Right ventricle myocardium superior (tissue), 1 donor: ENCODE results near the gene SNX20. TPM values are rescaled to one million over a fixed set of nuclear protein-coding genes. Genes with fewer than 3 reads are reported as not detected.

ENCODE experiments used
- ATAC-seq: fragments of 200-7000 bp; cut with Tn5 transposase; one replicate; pipeline ENCODE4 v1.9.1; 2020; ENCODE audit warnings: mild to moderate bottlenecking; ENCODE audit not compliant: poor library complexity
- DNase-seq: peaks from one replicate; pipeline ENCODE4 v3.0.0-alpha.2; 2020
- intact Hi-C: fragments of 100-400 bp; cut with DNase I; formaldehyde crosslinking; loops from one replicate; pipeline ENCODE4 v1.11.2; 2022
- total RNA-seq: library from RNA; stranded (reverse); fragmentation: NEBNext Ultra II Directional; extraction: Animal tissue kit (Norgen Biotek cat#: 25700); gene quantifications from one replicate; pipeline ENCODE4 v1.2.1, GENCODE V29; 2021
- donor health status: DM: no; HTN: yes; CAD: no; lungs with severe emphysema.

The SNX20 gene
- total RNA-seq, 1 donor from 2014 or later, result 0.62 TPM

DNA sequence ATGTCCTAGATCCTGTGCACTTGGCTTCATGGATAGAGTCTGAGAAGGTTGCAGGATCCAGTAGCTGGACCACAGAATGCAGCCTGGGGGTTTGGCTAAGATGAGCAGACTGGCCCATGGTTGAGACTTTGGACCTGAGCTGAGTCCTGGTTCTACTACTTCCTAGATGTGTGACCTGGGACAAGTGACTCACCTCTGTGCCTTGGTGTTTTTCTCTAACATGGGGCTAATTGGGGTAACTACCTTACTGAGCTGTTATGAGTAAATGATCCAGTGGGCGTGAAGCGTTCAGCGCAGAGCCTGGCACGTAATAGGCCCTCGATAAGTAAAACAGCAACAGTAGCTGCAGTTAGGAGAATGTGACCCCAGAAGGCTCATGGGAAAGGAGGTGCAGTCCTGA is 38.8 kb downstream of the SNX20 start:
- intact Hi-C loops, result no loop called here

DNA sequence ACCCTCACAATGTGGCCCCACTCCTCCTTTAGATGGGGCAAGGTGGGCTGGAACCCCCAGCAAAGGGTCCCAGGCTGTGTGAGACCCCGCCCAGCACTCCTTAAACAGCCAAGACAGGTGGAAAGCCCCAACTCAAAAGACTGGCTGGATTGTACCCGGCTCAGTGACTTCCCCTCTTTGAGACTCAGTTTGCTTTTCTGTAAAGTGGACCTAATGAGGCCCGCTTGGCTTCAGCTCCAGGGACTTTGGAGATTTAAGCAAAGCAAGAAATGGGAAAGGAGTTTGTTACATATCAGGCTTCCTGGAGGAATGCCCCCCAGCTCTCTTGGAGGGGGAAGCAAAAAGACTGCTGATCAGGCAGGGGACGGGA is 39.3 kb downstream of the SNX20 start:
- DNase-seq (no peak), ATAC-seq (no peak)
- intact Hi-C loops, result no loop called here

More for the DNA sequence above, 38.8 kb downstream of the SNX20 start:
- no peak for DNase-seq
- ATAC-seq, result no peak

DNA sequence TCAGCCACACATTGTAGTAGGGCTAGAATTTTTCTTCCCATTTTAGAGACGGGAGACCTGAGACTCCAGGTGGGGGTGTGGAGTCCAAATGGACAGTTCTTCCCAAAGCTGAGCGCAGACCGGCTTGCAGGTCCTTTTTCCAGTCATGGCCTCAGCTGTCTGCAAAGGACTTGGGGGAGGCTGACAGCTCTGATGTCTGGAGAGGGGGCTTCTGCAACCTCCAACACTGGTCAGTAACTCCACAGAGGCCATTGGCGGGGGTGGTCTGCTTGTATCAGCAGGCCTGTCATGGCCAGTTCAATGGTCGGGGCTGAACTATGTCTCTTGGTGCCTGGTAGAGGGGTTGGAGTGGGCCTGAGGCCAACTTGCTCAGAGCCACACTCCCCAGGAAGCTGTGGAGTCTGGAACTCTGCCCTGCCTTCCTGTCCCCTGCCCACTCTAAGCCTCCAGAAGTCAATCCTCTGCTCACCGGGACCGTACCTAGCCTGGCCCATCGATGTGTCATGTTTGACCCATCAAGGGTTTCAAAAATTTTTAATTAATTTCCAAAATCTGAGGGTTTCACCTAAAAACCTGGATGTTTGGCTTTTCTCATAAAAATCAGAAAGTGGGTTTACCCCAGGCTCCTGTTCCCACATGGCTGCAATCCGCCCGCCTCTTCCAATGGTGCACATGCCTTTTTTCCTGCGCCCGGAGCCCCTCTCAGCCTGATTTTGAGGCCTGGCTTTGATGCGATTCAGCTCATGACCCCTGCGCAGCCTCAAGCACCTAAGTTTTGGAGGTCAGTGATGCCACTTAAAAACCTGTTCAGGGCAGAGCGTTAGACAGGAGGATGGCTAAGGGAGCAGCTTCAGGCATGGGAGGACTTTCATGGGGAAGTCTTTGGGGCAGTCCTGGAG is 39.9 kb downstream of the SNX20 start:
- no peak for ATAC-seq
- no peak for DNase-seq
- intact Hi-C loops, result no loop called here

DNA sequence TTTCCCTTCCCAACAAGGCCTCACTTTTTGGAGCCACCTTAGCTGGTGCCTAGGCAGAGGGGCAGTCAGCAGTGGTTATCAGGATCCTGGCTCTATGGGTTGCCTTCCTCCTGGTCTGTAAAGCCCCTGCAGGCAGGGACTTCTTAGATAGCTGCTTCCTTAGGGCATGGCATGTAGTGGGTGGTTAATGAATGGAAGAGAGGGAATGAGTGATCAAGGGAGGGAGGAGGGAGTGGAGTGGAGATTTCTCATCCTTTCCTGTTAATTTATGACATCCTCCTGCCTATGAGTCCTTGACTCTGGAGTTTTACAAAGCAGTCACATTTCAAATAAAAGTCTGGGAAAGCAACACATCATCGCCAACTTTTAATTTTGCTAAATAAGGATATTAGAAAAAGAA is 40.7 kb downstream of the SNX20 start:
- intact Hi-C loops, result no loop called here
- ATAC-seq, result no peak
- no peak for DNase-seq

DNA sequence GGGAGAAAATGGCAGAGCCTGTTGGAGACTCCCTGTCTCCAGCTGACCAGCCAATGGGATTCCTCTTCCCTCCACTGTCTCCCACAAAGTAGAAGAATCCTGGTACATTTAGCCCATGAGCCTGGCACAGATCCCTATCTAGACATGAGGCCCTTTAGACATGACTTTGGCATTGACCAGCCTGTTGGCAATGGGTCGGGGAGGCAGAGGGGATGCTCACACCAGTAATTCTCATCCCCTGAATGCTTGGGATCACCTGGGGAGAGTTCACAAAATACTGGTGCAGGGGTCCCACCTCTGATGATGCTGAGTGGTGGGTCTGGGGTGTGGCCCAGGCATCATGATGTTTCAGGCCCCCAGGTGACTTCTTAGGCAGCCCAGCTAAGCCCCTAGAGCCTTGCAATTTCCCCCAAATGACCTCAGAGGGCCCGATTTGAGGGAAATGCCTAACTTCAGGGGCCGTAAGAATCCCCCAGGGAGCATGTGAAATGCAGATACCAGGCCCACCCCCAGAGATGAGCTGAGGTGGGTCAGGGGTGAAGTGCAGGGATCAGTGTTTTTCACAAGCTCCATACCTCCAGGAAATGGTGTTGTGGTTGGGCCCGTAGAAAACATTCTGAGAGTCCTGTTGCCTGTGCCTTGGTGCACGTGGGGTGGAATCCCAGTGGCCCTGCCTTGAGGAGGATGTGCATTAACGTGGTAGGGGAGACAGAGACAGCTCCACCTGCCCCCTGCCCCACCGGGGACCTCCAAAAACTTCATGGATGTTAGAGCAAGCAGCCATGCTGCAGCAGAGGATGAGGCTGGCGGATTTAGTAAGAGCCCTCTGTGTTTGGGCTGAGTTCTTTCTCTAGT is 42.1 kb downstream of the SNX20 start:
- intact Hi-C loops, result no loop called here
- DNase-seq (no peak), ATAC-seq (no peak)

DNA sequence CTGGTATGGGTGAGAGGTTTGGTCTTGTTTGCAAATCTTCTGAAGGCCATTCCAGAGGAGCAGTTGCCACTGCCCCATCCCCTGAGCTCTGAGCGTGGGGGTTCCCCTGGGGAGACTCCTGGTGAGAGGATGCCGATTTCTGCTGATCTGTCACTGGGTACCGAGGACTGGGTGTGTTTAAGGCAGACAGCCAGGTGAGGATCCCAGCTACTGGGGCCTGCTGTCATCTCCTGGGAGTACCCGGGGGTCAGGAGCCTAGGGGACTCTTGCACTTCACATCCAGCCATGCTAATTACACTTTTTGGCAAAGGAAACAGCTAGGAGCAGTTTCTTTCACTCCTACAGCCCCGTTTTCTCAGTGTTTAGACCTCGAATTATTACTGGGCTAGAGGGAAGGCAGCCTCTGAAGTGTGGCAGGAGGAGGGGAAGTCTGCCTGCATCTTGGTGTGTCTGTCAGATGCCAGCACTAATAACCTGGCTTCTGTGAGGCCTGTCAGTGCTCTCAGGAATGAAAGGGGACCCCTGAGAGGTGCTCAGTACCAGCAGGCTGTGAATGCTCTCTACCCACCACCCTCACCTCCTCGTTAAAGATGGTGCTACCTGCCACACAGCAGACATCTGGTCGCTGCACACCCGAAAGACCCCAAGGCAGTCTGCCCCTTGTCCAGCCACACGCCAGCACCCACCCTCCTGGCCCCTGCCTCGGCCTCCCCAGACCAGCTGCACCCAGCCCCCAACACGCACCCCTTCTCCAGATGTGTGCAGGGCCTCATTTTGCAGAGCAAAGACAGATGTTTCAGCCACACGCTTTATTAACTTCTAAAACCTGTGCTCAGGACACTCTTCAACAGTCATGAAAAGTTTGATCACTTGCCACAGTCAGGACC is 43.2 kb downstream of the SNX20 start:
- intact Hi-C loops, result no loop called here
- DNase-seq, result no peak
- ATAC-seq, result no peak

DNA sequence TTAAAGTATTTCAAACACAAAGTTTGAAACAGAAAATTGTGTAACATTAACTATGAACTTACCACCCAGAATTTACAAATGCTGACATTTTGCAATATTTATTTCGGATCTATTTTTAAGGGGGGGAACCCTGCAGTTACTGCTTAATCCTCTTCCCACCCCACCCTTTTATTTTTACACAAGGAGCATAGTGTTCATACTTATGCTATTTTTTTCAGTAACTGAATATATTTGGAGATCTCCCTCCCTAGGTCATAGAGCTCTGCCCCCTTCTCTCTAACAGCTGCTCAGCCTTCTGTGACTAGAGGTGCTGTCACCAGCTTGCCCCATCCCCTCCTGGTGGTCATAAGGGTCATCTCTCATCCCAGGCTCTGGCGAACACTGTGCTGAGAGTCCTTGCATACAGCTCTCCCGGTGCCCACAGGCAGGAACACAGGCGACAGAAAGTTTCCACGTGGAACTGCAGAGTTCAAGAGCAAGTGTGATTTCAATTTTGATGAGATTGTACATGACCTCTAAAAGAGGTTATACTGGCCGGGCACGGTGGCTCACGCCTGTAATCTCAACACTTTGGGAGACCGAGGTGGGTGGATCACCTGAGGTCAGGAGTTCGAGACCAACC is 44.2 kb downstream of the SNX20 start:
- no peak for DNase-seq
- no peak for ATAC-seq
- intact Hi-C loops, result no loop called here

DNA sequence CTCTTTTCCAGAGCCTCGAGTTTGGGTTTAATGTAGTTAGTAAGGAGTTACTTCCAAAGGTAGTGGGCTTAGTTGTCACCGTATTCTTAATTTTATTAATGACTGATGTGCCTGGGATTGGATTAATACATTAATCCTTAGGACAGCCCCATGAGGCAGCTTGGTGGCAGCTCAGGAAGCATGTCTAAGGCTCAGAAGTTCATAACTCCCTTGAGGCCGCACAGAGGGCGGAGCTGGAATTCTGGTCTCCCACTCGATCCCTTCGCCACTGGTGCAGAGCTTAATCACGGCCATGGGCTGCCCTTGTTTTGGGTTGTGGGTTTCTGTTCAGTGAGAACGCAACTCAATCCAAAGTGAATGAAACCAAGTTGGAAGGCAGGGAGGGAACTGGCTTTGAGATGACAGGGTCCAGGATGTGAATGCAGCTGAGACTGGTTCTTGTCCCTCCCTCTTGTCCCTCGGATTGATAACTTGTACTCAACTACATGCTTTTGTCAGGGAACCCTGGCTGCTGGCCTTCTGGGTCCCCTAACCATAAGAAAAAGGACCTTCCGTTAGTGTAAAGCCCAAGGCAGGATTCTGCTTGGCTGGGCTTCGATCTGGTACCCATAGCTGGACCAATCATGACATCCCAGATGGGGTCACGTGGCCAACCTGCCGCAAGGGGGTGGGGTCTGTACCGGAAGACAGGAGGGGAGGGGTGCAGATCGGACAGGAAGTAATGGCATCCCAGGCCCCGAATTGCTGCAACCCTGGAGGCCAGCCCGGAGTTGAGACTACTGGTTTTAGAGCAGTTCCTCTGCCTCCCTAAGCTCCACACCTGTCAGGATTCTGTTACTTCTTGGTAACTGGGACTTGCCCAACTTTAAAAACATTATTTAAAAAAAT is 45.4 kb downstream of the SNX20 start:
- DNase-seq, result no peak
- intact Hi-C loops, result no loop called here
- ATAC-seq, result no peak

DNA sequence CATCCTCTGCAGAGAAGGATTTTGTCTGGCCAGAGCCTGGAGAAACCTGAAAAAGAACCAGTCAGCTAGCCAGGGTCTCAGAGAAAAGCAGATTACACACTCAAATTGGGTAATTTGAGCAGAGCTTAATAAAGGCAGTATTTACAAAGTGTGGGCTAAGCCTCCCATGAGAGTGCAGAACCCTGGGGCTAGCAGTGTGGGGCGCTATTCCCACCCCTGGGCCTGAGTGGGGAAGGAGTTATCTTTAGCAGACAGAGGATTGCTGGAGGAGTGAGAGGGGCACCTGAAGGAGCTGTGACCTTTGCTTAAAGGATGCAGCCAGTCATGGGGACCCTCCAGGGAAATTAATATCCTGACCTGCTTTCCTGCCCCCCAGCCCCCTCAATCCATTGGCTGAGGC is 46.2 kb downstream of the SNX20 start:
- ATAC-seq (no peak), DNase-seq (no peak)
- intact Hi-C loops, result no loop called here

DNA sequence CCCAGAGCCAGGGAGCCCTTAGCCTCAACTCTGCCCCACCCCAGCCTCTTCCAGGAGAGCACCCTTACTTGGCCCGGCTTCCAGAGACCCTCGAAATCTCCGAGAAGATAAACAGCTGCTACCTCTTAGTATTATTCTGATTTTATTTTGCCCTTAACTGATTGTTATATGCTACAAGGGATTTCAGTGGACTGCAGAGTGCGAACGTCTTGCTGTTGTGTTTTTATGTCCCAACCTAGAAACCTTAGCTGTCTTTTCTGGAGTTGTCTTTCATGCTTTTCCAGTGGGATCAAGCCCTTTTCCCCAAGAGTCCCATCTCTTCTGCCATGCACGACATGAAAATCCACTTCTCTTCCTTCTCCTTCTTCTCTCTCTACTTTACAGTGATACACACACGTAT is 47.0 kb downstream of the SNX20 start:
- intact Hi-C loops, result no loop called here
- DNase-seq (no peak), ATAC-seq (no peak)

DNA sequence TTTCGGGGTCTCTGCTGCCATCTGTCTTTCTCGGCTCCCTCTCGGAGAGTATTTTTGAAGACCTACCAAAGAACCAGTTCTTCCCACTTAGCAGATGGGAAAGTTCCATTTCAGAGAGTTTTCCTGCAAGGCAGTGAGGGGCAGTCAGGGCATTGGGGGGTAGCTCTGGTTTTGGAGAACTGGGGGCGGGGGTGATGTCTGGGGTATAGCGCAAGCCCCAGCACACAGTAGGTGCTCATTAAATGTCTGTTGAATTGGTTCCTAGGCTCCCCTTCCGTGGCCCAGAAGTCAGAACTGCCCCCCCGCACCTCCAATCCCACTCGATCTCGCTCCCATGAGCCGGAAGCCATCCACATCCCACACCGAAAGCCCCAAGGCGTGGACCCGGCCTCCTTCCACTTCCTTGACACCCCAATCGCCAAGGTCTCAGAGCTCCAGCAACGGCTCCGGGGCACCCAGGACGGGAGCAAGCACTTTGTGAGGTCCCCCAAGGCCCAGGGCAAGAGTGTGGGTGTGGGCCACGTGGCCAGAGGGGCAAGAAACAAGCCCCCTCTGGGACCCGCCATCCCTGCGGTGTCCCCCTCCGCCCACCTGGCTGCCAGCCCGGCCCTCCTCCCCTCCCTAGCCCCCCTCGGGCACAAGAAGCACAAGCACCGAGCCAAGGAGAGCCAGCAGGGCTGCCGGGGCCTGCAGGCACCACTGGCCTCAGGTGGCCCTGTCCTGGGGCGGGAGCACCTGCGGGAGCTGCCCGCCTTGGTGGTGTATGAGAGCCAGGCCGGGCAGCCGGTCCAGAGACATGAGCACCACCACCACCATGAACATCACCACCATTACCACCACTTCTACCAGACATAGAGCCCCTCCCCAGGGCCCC is 47.9 kb downstream of the SNX20 start:
- ATAC-seq (no peak), DNase-seq (no peak)
- intact Hi-C loops, result no loop called here

DNA sequence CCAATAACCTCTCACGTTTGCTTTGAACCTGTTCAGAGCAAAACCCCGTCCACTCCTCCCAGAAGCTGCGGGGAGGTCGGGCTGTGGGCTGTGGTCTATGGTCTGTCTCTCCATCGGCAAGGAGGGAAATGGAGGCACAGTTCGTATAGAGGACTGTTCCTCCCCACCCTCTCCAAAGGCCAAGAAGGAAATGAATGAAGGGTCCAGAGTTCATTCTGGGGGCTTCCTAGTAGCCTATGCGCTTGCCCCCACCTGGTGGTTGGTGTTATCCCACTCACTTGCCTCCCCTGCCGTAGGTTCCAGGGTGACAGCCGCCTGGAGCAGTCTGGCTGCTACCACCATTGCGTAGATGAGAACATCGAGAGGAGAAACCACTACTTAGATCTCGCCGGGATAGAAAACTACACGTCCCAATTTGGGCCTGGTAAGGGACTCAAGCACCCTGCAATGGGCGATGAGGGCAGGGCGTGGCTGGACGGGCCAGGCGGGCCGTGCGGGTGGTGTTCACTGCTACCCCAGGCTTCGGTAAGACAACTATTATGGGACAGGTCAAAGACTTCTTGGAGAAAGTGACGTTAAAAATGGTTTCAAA is 49.0 kb downstream of the SNX20 start:
- DNase-seq (no peak), ATAC-seq (no peak)
- intact Hi-C loops, result no loop called here

DNA sequence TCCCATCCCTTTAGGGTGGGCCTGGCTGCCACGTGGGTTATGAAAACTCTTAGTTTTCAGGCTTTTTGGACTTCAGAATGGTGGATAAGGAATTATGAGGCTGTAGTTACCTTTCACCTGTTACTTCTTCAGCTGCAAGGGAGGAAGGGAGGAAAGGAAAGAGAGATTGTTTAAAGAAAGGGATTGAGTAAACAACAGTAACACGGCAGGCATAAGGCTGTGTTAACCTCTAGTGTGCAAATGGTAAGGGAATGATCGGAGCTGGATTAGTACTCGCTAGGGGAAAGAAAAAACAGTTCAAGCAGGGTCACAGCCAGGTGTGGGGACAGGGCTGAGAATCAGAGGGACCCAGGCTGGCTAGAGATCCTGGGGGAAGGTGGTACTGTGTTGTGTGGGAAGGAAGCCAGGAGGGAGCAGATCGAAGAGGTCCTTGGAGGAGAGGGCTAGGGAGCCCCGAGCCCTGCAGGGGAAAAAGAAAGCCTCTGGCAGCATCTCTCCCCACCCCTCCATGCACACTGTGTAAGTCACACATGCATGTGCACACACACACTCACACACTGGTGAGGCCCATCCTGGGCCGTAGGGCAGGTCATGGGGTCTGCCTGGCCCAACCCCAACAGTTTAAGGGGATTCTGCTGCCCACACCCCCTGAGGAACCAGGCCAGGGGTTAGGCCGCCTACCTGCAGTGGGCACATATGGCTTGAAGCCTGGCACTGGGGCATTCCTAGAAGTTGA is 49.7 kb downstream of the SNX20 start:
- intact Hi-C loops, result no loop called here
- ATAC-seq (no peak), DNase-seq (no peak)

DNA sequence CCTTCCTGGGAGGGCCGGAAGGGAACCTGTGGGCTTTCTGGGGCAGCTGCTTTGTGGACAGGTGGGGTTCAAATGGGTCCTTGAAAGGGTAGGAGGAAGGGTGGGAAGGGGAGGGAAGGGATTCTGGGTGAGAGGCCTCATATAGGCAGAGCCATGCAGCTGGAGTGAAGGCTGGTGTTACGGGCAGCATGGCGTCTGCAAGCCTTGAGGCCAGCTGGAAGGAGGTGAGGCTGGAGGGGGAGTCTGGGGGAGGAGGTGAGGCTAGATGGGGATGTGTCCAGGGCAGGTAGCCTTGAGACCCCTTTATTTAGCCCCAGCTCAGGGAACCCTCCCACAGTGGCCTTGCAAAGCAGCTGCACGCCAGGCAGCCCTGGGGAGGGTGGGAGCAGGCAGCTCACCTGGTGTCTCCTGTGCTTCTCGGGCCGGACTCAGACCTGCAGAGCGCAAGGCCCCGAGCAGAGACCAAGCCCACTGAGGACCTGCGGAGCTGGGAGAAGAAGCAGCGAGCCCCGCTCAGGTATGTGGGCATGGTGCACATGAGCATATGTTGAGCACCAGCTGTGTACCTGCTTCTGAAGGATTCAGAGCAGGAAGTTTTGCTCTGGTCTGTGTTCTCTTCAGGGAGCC is 50.6 kb downstream of the SNX20 start:
- intact Hi-C loops, result no loop called here
- DNase-seq, result no peak
- no peak for ATAC-seq

DNA sequence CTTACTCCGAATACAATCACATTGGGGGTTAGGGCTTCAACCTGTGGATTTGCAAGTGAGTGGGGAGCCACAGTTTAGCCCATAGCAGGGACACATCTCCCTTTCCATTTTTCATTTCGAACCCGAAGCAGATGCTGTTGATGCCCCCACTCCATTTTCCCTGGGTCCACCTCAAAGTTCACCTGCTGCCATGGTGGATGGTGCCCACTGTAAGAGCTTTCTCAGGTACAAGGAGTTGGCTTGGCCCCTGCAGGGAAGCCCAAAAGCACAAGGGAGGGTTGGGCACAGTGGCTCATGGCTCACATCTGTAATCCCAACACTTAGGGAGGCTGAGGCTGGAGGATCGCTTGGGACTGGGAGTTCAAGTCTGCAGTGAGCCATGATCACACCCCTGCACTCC is 51.8 kb downstream of the SNX20 start:
- ATAC-seq (no peak), DNase-seq (no peak)
- intact Hi-C loops, result loop anchor here (5.0 kb wide), 1 partner anchor 37 kb away; no protein-coding TSS in a partner anchor
